Glutamatergic neuron (in vitro differentiated cells): ENCODE results near the gene SH3GLB1. TPM values are rescaled to one million over a fixed set of nuclear protein-coding genes. Genes with fewer than 3 reads are reported as not detected.
A peak's percentile ranks its signal among the peaks of the same experiment; 100 is the strongest.

Experiments used
- DNase-seq: peaks from one replicate; pipeline ENCODE4 v3.0.0; 2022
- H3K27ac Mint-ChIP-seq: one replicate; pipeline ENCODE4 v1.8.0; 2020; ENCODE audit warnings: mild to moderate bottlenecking, mixed read lengths, inconsistent platforms; ENCODE audit not compliant: unreplicated experiment
- H3K27me3 Mint-ChIP-seq: one replicate; pipeline ENCODE4 v1.8.0; 2020; ENCODE audit warnings: mild to moderate bottlenecking, moderate library complexity, mixed read lengths, inconsistent platforms; ENCODE audit not compliant: unreplicated experiment
- H3K36me3 Mint-ChIP-seq: one replicate; pipeline ENCODE4 v1.8.0; 2020; ENCODE audit warnings: mild to moderate bottlenecking, mixed read lengths, inconsistent platforms; ENCODE audit not compliant: unreplicated experiment
- H3K4me1 Mint-ChIP-seq: one replicate; pipeline ENCODE4 v1.8.0; 2020; ENCODE audit warnings: mild to moderate bottlenecking, low read depth, mixed read lengths, inconsistent platforms; ENCODE audit not compliant: unreplicated experiment
- H3K4me3 Mint-ChIP-seq: one replicate; pipeline ENCODE4 v1.8.0; 2020; ENCODE audit warnings: mild to moderate bottlenecking, mixed read lengths, inconsistent platforms; ENCODE audit not compliant: unreplicated experiment
- H3K9me3 Mint-ChIP-seq: one replicate; pipeline ENCODE4 v1.8.0; 2020; ENCODE audit warnings: mild to moderate bottlenecking, moderate library complexity, mixed read lengths, inconsistent platforms; ENCODE audit not compliant: unreplicated experiment
- total RNA-seq: library from RNA; stranded (reverse); fragmentation: NEBNext Ultra II Directional; extraction: Animal tissue kit (Norgen Biotek cat#: 25700); gene quantifications from one replicate; pipeline ENCODE4 v1.2.1, GENCODE V29; 2021; ENCODE audit not compliant: unreplicated experiment
- TF ChIP-seq, protein P1 (sequence below): fragments of 200-600 bp; sonication (generic); IDR thresholded peaks from one replicate; pipeline ENCODE4 v1.5.0; 2021; ENCODE audit not compliant: partially characterized antibody, unreplicated experiment

SH3GLB1 gene
- total RNA-seq, 1 donor from 2014 or later, result 113 TPM

DNA sequence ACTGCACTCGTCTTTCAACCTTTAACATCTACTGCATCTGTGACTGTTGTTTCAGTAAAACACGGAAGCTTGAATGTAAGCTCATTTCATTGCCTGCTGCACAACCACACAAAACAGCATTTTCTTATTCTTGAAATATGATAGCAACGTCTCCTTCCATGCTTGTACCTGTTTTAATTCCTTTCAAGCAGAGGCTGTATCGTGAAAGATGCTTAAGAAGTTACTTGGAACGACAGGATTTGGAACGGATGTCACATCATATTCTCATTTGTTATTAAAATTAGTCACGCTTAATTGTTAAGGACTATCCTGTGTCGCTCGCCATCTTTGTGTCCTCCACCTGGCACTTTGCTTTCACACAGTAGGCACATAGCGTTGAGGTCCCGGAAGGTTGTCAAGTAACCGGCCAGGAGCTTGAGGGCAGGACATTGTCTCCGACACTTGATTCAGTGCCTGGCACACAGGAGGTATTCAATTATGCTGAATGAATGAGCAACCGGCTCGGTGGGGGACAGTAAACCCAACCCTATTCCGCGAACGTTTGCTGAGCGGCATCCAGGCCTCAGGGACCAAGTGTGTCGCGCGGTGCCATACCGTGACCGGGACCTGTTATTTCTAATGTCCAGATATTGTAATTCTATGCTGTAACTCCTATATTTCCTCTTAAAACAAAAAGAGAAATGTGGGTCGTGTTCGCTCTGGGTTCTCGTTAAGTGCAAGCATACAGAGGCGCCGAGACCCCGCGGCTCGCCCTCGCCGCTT lies 499 bp upstream of the SH3GLB1 start:
- no peak for DNase-seq
- Mint-ChIP-seq H3K9me3 (peaks cover 12% of the 10 kb centered on the region), H3K27me3 (peaks cover 14% of the 10 kb centered on the region), H3K4me1 (peaks cover 4% of the 10 kb centered on the region), H3K27ac (peak overlapping the region; percentile 97), H3K4me3 (peak overlapping the region; percentile 94), H3K36me3 (no peaks in the 10 kb centered on the region)
- TF ChIP-seq, protein P1, sequence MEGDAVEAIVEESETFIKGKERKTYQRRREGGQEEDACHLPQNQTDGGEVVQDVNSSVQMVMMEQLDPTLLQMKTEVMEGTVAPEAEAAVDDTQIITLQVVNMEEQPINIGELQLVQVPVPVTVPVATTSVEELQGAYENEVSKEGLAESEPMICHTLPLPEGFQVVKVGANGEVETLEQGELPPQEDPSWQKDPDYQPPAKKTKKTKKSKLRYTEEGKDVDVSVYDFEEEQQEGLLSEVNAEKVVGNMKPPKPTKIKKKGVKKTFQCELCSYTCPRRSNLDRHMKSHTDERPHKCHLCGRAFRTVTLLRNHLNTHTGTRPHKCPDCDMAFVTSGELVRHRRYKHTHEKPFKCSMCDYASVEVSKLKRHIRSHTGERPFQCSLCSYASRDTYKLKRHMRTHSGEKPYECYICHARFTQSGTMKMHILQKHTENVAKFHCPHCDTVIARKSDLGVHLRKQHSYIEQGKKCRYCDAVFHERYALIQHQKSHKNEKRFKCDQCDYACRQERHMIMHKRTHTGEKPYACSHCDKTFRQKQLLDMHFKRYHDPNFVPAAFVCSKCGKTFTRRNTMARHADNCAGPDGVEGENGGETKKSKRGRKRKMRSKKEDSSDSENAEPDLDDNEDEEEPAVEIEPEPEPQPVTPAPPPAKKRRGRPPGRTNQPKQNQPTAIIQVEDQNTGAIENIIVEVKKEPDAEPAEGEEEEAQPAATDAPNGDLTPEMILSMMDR, result no peak

DNA sequence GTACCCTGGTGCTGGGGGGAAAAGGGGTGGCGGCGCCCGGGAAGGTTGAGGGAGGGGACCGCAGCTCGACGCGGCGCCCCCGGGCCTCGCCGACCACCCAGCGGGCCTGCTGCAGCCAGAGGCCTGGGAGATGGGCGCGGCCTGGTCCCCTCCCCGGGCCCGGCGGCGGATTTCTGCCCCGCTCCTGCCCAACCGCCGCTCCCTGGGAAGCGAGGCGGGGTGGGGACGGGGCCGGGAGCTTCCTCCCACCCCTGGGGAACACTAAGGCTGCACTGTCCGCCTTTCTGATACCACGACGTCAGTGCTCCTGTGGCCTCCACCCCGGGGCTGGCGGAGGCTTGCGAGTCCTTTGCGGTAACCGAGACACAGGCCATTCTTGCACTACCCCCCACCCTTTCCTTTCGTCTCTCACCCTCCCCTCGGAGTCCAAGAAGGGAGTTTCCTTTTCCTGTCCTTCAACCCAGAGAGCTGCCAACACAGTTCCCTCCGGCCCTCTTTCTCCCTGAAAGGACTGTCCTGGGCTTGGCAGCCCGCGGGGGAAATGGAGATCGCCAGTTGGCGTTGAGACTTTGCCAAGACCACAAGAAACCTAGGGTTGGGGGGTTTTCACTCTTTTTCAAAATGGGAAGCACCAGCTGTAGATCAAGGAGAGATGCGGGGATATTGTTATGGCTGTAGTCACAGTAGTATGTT lies 742 bp downstream of the SH3GLB1 start:
- TF ChIP-seq, protein P1, result no peak
- Mint-ChIP-seq H3K27ac (peak overlapping the region; percentile 97), H3K36me3 (no peaks in the 10 kb centered on the region), H3K27me3 (peaks cover 14% of the 10 kb centered on the region), H3K9me3 (peaks cover 12% of the 10 kb centered on the region), H3K4me1 (peaks cover 4% of the 10 kb centered on the region), H3K4me3 (peak overlapping the region; percentile 99)
- DNase-seq, result peak; percentile 76

DNA sequence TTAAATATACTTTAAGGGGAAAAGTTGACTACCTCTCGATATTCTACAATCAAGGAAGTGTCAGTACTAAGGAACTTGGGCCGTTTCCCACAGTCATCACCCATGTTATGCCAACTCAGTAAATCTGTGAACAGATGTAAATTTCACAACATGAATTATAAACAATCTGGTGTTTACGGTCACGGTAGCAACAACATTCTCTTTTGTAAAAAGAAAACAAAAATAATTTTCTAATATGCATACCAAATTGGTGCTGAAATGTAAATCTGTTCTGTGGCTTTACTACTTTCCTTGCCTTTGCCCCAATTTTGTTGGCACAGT lies 1.2 kb downstream of the SH3GLB1 start:
- H3K27ac Mint-ChIP-seq, result peak overlapping the region; percentile 97
- H3K4me3 Mint-ChIP-seq, result peak overlapping the region; percentile 99
- peaks cover 14% of the 10 kb centered on the region for H3K27me3 Mint-ChIP-seq
- H3K36me3 Mint-ChIP-seq, result no peaks in the 10 kb centered on the region
- no peak for DNase-seq
- peaks cover 12% of the 10 kb centered on the region for H3K9me3 Mint-ChIP-seq
- H3K4me1 Mint-ChIP-seq, result peaks cover 4% of the 10 kb centered on the region
- TF ChIP-seq, protein P1, result no peak

DNA sequence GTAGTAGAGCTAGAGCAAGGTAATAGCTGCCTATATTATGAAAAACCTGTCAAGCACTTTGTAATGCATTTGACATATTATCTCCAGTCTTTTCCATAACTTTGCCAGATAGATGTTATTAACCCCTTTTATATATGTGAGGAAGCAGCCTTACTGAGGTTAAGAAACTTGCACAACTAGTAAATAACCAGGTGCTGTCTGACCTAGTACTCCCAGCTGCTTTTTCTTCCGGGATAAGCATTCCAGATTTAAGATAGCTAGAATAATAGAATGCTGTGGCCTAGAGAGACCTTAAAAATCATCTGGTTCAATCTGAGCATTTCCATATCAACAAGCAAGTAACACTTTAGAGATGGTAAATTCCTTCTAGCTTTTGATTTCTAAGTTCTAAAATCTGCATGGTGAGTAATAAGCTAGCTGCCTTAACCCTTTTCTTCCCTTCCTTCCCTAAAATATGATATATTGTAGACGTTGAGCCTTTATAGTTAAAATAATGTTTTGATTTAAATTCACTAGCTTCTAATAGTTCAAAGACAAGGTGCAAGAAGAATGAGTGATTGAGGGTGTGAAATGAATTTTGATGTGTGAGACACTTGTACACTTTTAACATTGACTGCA lies 1.8 kb downstream of the SH3GLB1 start:
- Mint-ChIP-seq H3K27me3 (peaks cover 14% of the 10 kb centered on the region), H3K36me3 (no peaks in the 10 kb centered on the region), H3K9me3 (peaks cover 12% of the 10 kb centered on the region), H3K27ac (peak overlapping the region; percentile 44), H3K4me3 (peak overlapping the region; percentile 99), H3K4me1 (peaks cover 4% of the 10 kb centered on the region)
- no peak for DNase-seq
- TF ChIP-seq, protein P1, result no peak
